ENCODE measurements around the gene SRBD1.

SRBD1 gene

GRCh38 chr2:45404807-45405297, 206.2 kb downstream of the SRBD1 start:
- no peak for DNase-seq

- no peak for DNase-seq
Observed at GRCh38 chr2:45403036-45403435, 208.0 kb downstream of the SRBD1 start.

GRCh38 chr2:45401431-45401922, 209.6 kb downstream of the SRBD1 start:
- no peak for DNase-seq

- DNase-seq: no peak
Observed at GRCh38 chr2:45399040-45399784, 211.9 kb downstream of the SRBD1 start.

GRCh38 chr2:45397292-45397691, 213.8 kb downstream of the SRBD1 start:
- no peak for DNase-seq

- DNase-seq: no peak
Observed at GRCh38 chr2:45396671-45397070, 214.4 kb downstream of the SRBD1 start.

- DNase-seq: no peak
Observed at GRCh38 chr2:45394842-45395241, 216.2 kb downstream of the SRBD1 start.

GRCh38 chr2:45394216-45394615, 216.9 kb downstream of the SRBD1 start:
- no peak for DNase-seq

- no peak for DNase-seq
Observed at GRCh38 chr2:45391866-45392265, 219.2 kb downstream of the SRBD1 start.

GRCh38 chr2:45390861-45391260, 220.2 kb downstream of the SRBD1 start:
- DNase-seq: no peak

GRCh38 chr2:45390441-45390840, 220.6 kb downstream of the SRBD1 start:
- no peak for DNase-seq

- no peak for DNase-seq
Observed at GRCh38 chr2:45388541-45389100, 222.4 kb downstream of the SRBD1 start.

- no peak for DNase-seq
Observed at GRCh38 chr2:45382744-45383143, 228.3 kb downstream of the SRBD1 start.

- DNase-seq: no peak
Observed at GRCh38 chr2:45380131-45380836, 230.8 kb downstream of the SRBD1 start.

GRCh38 chr2:45379399-45380087, 231.5 kb downstream of the SRBD1 start:
- DNase-seq: no peak

GRCh38 chr2:45373534-45373933, 237.5 kb downstream of the SRBD1 start:
- DNase-seq: no peak

GRCh38 chr2:45370369-45370768, 240.7 kb downstream of the SRBD1 start:
- no peak for DNase-seq

GRCh38 chr2:45368792-45369191, 242.3 kb downstream of the SRBD1 start:
- DNase-seq: no peak

GRCh38 chr2:45361666-45362065, 249.4 kb downstream of the SRBD1 start:
- no peak for DNase-seq

GRCh38 chr2:45354776-45355175, 256.3 kb downstream of the SRBD1 start:
- DNase-seq: no peak

GRCh38 chr2:45353879-45354278, 257.2 kb downstream of the SRBD1 start:
- no peak for DNase-seq

GRCh38 chr2:45352506-45352905, 258.6 kb downstream of the SRBD1 start:
- no peak for DNase-seq

All from DMS 273 treated with DMSO at 0.1 percent for 48 hours (cell line).